Testis (tissue), 2 donors: ENCODE data around the gene FHL3.

Experiments
- CTCF ChIP-seq, 3 experiments: fragments of 450-650 bp in 2 of 3; fragments of 200-600 bp in 1 of 3; sonication (generic) in 1 of 3; IDR thresholded peaks; one replicate each; pipeline ENCODE4 v1.5.1; 2016 to 2019; ENCODE audit warnings: antibody characterized with exemption in 3 of 3, mild to moderate bottlenecking in 2 of 3, moderate library complexity in 1 of 3
- POLR2A ChIP-seq: fragments of 450-650 bp; IDR thresholded peaks from one replicate; pipeline ENCODE4 v1.6.1; 2017; ENCODE audit warnings: antibody characterized with exemption, mild to moderate bottlenecking, moderate library complexity

GRCh38 chr1:38014724-38015424, 9.6 kb upstream of the FHL3 start:
- TF ChIP-seq POLR2A (no peak), CTCF (IDR thresholded peaks at IDR 0.05) (no peak)
